ENCODE data around the gene TRA2A. TPM values are rescaled to one million over a fixed set of nuclear protein-coding genes. Genes with fewer than 3 reads are reported as not detected.

The TRA2A gene
- total RNA-seq, 1 donor from 2014 or later = 86.0 TPM

DNA sequence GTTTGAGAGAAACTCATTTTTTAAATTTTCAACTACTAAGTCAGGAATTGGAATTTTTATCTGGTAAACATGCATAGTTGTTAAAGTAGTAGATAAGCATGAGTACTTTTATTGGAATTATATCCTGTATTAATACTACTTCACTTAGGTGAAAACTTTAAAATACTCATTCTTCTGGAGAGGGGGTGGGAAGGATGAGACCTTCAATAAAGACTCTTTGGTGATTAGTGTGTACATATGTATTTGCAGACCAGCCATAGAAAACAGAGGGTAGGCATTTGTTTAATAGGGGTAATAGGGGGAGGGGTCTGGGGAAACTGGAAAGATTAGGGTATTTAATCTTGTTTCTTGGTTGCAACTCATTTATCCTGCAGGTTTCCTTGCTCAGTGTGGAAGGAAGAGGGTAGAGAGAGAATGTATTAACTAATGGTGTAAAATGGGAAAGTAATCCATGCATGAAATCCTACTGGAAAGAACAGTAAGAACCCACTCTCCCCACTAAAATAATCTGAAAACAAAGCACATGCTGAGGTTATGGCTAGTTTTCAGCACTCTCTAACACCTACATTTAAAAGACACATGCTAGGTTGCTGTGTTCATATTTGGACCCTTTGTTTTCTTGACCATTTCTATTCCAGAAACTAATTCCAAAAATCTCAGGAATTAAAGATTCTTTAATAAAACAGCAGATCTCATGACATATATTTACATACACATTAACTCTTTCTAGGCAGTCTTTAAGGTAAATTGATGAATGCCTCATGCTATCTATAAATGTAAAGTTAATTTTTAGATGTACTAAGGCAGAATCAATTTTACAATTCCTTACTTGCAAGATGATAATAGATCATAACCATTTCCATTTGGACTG lies 55.3 kb downstream of the TRA2A start:
- Histone ChIP-seq H3K9ac (ENCODE audit: low read length) (no peak overlapping the region), H3K4me3 (ENCODE audit: insufficient read depth, low read depth, low read length) (no peak overlapping the region), H4K20me1 (ENCODE audit: insufficient read depth, low read length) (no peaks in the 10 kb centered on the region), H3K36me3 (ENCODE audit: insufficient read depth, low read length) (no peaks in the 10 kb centered on the region), H3K27ac (ENCODE audit: low read depth, low read length) (no peak overlapping the region), H3K27me3 (ENCODE audit: insufficient read depth, low read length) (peaks cover 42% of the 10 kb centered on the region), H3K9me3 (ENCODE audit: insufficient read depth, low read depth, low read length) (no peaks in the 10 kb centered on the region), H3K4me2 (ENCODE audit: low read length) (no peak overlapping the region), H3K79me2 (ENCODE audit: insufficient read depth, low read length) (peaks cover 14% of the 10 kb centered on the region), H3K4me1 (ENCODE audit: insufficient read depth, low read length) (peaks cover 15% of the 10 kb centered on the region), H2AFZ (ENCODE audit: low read depth, low read length) (no peak overlapping the region)
- Mint-ChIP-seq H3K9me3 (ENCODE audit: unreplicated experiment) (no peaks in the 10 kb centered on the region), H3K36me3 (ENCODE audit: low read depth, unreplicated experiment) (no peaks in the 10 kb centered on the region), H3K27me3 (ENCODE audit: low read depth, unreplicated experiment) (no peaks in the 10 kb centered on the region), H3K27ac (ENCODE audit: unreplicated experiment) (peak overlapping the region; percentile 66), H3K4me3 (ENCODE audit: unreplicated experiment) (peak overlapping the region; percentile 78), H3K4me1 (ENCODE audit: low read depth, unreplicated experiment) (peaks cover 19% of the 10 kb centered on the region)
- FAIRE-seq (no peak), DNase-seq (ENCODE audit: low read depth) (no peak)
- TF ChIP-seq EZH2 (IDR thresholded peaks at IDR 0.05; ENCODE audit: insufficient read depth, low read length) = no peak
- TF ChIP-seq, protein P1, sequence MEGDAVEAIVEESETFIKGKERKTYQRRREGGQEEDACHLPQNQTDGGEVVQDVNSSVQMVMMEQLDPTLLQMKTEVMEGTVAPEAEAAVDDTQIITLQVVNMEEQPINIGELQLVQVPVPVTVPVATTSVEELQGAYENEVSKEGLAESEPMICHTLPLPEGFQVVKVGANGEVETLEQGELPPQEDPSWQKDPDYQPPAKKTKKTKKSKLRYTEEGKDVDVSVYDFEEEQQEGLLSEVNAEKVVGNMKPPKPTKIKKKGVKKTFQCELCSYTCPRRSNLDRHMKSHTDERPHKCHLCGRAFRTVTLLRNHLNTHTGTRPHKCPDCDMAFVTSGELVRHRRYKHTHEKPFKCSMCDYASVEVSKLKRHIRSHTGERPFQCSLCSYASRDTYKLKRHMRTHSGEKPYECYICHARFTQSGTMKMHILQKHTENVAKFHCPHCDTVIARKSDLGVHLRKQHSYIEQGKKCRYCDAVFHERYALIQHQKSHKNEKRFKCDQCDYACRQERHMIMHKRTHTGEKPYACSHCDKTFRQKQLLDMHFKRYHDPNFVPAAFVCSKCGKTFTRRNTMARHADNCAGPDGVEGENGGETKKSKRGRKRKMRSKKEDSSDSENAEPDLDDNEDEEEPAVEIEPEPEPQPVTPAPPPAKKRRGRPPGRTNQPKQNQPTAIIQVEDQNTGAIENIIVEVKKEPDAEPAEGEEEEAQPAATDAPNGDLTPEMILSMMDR (IDR thresholded peaks at IDR 0.05; ENCODE audit: insufficient read depth, low read depth, low read length) = no peak

GRCh38 chr7:23475576-23475839 lies 56.3 kb downstream of the TRA2A start:
- H3K4me2 ChIP-seq (ENCODE audit: low read length) = peak overlapping the region; percentile 97
- Mint-ChIP-seq H3K27ac (ENCODE audit: unreplicated experiment) (peak overlapping the region; percentile 94), H3K9me3 (ENCODE audit: unreplicated experiment) (no peaks in the 10 kb centered on the region), H3K4me3 (ENCODE audit: unreplicated experiment) (peak overlapping the region; percentile 93), H3K36me3 (ENCODE audit: low read depth, unreplicated experiment) (no peaks in the 10 kb centered on the region), H3K27me3 (ENCODE audit: low read depth, unreplicated experiment) (no peaks in the 10 kb centered on the region), H3K4me1 (ENCODE audit: low read depth, unreplicated experiment) (peaks cover 19% of the 10 kb centered on the region)
- no peaks in the 10 kb centered on the region for H4K20me1 ChIP-seq (ENCODE audit: insufficient read depth, low read length)
- H3K4me3 ChIP-seq (ENCODE audit: insufficient read depth, low read depth, low read length) = no peak overlapping the region
- no peak overlapping the region for H3K27ac ChIP-seq (ENCODE audit: low read depth, low read length)
- H3K36me3 ChIP-seq (ENCODE audit: insufficient read depth, low read length) = no peaks in the 10 kb centered on the region
- peaks cover 36% of the 10 kb centered on the region for H3K27me3 ChIP-seq (ENCODE audit: insufficient read depth, low read length)
- DNase-seq (ENCODE audit: low read depth) (no peak), FAIRE-seq (no peak)
- H3K9me3 ChIP-seq (ENCODE audit: insufficient read depth, low read depth, low read length) = no peaks in the 10 kb centered on the region
- H3K9ac ChIP-seq (ENCODE audit: low read length) = no peak overlapping the region
- peaks cover 14% of the 10 kb centered on the region for H3K79me2 ChIP-seq (ENCODE audit: insufficient read depth, low read length)
- H3K4me1 ChIP-seq (ENCODE audit: insufficient read depth, low read length) = peaks cover 15% of the 10 kb centered on the region
- no peak overlapping the region for H2AFZ ChIP-seq (ENCODE audit: low read depth, low read length)
- TF ChIP-seq, protein P1 (IDR thresholded peaks at IDR 0.05; ENCODE audit: insufficient read depth, low read depth, low read length) = no peak
- no peak for TF ChIP-seq EZH2 (IDR thresholded peaks at IDR 0.05; ENCODE audit: insufficient read depth, low read length)

Measured in astrocyte (in vitro differentiated cells and primary cell).